ENCODE results near the gene NEUROG2. TPM values are rescaled to one million over a fixed set of nuclear protein-coding genes. Genes with fewer than 3 reads are reported as not detected.
"Not testable (repeated sequence)": the region's sequence is repeated elsewhere in the genome, so short reads cannot be mapped to it uniquely, and the experiment has no call there.

Gene NEUROG2
- total RNA-seq, 2 donors from 2014 or later: not detected

GRCh38 chr4:112508356-112508755 is 7.6 kb downstream of the NEUROG2 start:
- 11 to 12% methylated on average over 6 of the region's 6 CpGs for WGBS, 2 donors
- Histone ChIP-seq H3K4me1 (peaks cover 24% of the 10 kb centered on the region), H3K9me3 (no peaks in the 10 kb centered on the region), H3K36me3 (replicated peaks in 1 of 2; ENCODE audit: insufficient read depth in 1 of 2, low read depth in 2 of 2) (no peaks in the 10 kb centered on the region), H3K27ac (no peak overlapping the region), H3K4me3 (no peak overlapping the region), H3K27me3 (peaks cover 3 to 33% of the 10 kb centered on the region in 2 donors)
- DNase-seq (no peak), ATAC-seq (no peak)
- no peak for TF ChIP-seq POLR2A (IDR thresholded peaks at IDR 0.05)
- TF ChIP-seq, protein P1, sequence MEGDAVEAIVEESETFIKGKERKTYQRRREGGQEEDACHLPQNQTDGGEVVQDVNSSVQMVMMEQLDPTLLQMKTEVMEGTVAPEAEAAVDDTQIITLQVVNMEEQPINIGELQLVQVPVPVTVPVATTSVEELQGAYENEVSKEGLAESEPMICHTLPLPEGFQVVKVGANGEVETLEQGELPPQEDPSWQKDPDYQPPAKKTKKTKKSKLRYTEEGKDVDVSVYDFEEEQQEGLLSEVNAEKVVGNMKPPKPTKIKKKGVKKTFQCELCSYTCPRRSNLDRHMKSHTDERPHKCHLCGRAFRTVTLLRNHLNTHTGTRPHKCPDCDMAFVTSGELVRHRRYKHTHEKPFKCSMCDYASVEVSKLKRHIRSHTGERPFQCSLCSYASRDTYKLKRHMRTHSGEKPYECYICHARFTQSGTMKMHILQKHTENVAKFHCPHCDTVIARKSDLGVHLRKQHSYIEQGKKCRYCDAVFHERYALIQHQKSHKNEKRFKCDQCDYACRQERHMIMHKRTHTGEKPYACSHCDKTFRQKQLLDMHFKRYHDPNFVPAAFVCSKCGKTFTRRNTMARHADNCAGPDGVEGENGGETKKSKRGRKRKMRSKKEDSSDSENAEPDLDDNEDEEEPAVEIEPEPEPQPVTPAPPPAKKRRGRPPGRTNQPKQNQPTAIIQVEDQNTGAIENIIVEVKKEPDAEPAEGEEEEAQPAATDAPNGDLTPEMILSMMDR (IDR thresholded peaks at IDR 0.05): no peak
- intact Hi-C loops (cut with DNase I): no loop called here

DNA sequence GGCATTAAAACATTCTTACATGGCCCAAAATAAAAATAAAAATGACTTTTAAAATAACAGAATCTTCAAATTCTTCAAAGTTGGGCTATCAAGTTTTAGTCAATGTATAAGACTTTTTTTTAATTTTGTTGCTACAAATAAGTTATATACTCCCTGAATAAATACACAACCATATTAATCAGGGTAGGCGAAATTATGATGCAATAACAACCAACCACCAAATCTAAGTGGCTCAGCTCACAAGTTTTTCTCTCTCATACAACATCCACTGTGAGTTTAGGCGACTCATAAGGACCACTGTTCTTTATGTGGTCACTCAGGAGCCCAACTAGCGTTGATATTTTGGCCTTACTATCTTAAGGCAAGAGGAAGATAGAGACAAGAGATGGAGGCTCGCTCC is 11.2 kb downstream of the NEUROG2 start:
- Histone ChIP-seq H3K27me3 (peaks cover 0 to 16% of the 10 kb centered on the region in 2 donors), H3K36me3 (replicated peaks in 1 of 2; ENCODE audit: insufficient read depth in 1 of 2, low read depth in 2 of 2) (no peaks in the 10 kb centered on the region), H3K4me3 (no peak overlapping the region), H3K4me1 (peaks cover 9% of the 10 kb centered on the region), H3K27ac (no peak overlapping the region), H3K9me3 (no peaks in the 10 kb centered on the region)
- WGBS, 2 donors: 61 to 67% methylated on average over 4 of the region's 4 CpGs
- DNase-seq (no peak), ATAC-seq (no peak)
- intact Hi-C loops (cut with DNase I): no loop called here
- TF ChIP-seq, protein P1 (IDR thresholded peaks at IDR 0.05): no peak
- TF ChIP-seq POLR2A (IDR thresholded peaks at IDR 0.05): no peak

- intact Hi-C loops (cut with DNase I): no loop called here
- H3K4me1 ChIP-seq: no peaks in the 10 kb centered on the region
- TF ChIP-seq POLR2A (IDR thresholded peaks at IDR 0.05): no peak
- TF ChIP-seq, protein P1 (IDR thresholded peaks at IDR 0.05): no peak
- no peaks in the 10 kb centered on the region for H3K9me3 ChIP-seq
- DNase-seq (no peak), ATAC-seq (no peak)
- peaks cover 0 to 3% of the 10 kb centered on the region in 2 donors for H3K27me3 ChIP-seq
- 49 to 58% methylated on average over 5 of the region's 5 CpGs for WGBS, 2 donors
- H3K36me3 ChIP-seq (replicated peaks in 1 of 2; ENCODE audit: insufficient read depth in 1 of 2, low read depth in 2 of 2): no peaks in the 10 kb centered on the region
- H3K4me3 ChIP-seq: no peak overlapping the region
- no peak overlapping the region for H3K27ac ChIP-seq
These were observed 13.1 kb downstream of the NEUROG2 start for GRCh38 chr4:112502871-112503270.

DNA sequence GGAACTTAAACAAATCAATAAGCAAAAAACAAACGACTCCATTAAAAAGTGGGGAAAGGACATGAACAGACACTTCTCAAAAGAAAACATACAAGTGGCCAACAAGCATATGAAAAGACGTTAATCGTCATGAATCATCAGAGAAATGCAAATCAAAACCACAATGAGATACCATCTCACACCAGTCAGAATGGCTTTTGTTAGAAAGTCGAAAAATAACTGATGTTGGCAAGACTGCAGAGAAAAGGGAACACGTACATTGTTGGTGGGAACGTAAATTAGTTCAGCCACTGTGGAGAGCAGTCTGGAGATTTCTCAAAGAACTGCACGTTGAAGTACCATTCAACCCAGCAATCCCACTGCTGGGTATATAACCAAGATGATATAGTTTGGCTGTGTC is 23.7 kb downstream of the NEUROG2 start:
- Histone ChIP-seq H3K27ac (no peak overlapping the region), H3K4me1 (no peaks in the 10 kb centered on the region), H3K27me3 (no peaks in the 10 kb centered on the region), H3K36me3 (replicated peaks in 1 of 2; ENCODE audit: insufficient read depth in 1 of 2, low read depth in 2 of 2) (no peaks in the 10 kb centered on the region), H3K9me3 (peaks cover 0 to 10% (median 0%) of the 10 kb centered on the region in 3 donors), H3K4me3 (no peak overlapping the region)
- TF ChIP-seq POLR2A (IDR thresholded peaks at IDR 0.05): no peak
- TF ChIP-seq, protein P1 (IDR thresholded peaks at IDR 0.05): no peak
- WGBS, 2 donors: 65 to 69% methylated on average over 7 of the region's 7 CpGs
- DNase-seq: no peak
- intact Hi-C loops (cut with DNase I): no loop called here
- no peak for ATAC-seq

DNA sequence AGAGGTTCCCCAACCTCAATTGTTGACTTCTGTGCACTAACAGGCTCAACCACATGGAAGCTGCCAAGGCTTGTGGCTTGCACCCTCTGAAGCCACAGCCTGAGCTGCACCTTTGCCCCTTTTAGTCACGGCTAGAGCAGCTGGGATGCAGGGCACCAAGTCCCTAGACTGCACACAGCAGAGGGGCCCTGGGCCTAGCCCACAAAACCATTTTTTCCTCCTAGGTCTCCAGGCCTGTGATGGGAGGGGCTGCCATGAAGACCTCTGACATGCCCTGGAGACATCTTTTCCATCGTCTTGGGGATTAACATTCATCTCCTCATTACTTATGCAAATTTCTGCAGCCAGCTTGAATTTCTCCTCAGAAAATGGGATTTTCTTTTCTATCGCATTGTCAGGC is 25.2 kb downstream of the NEUROG2 start:
- H3K36me3 ChIP-seq (replicated peaks in 1 of 2; ENCODE audit: insufficient read depth in 1 of 2, low read depth in 2 of 2); H3K27ac ChIP-seq; intact Hi-C loops (cut with DNase I); H3K4me1 ChIP-seq; H3K4me3 ChIP-seq; ATAC-seq; H3K27me3 ChIP-seq; DNase-seq: not testable (repeated sequence)
- peaks cover 0 to 10% (median 0%) of the 10 kb centered on the region in 3 donors for H3K9me3 ChIP-seq
- WGBS, 2 donors: 67 to 72% methylated on average over 3 of the region's 3 CpGs
